Astrocyte of the hippocampus (primary cell): ENCODE measurements around the gene PJA1.

Experiments used
- DNase-seq: peaks from one replicate; pipeline ENCODE4 v3.0.0; 2011; ENCODE audit warnings: low read depth, low spot score

PJA1 gene

GRCh38 chrX:69170319-69170718 is 5.1 kb upstream of the PJA1 start:
- DNase-seq = no peak

- DNase-seq = peak; percentile 43
Observed at GRCh38 chrX:69163936-69164741, 1.1 kb downstream of the PJA1 start.

- DNase-seq = no peak
Observed at GRCh38 chrX:69162361-69162865, 2.8 kb downstream of the PJA1 start.

GRCh38 chrX:69161786-69162349 is 3.4 kb downstream of the PJA1 start:
- DNase-seq = no peak

- no peak for DNase-seq
Observed at GRCh38 chrX:69161371-69161770, 3.9 kb downstream of the PJA1 start.

GRCh38 chrX:69158166-69158980 is 6.9 kb downstream of the PJA1 start:
- peak; percentile 71 for DNase-seq

- DNase-seq = no peak
Observed at GRCh38 chrX:69156638-69157037, 8.6 kb downstream of the PJA1 start.

- DNase-seq = no peak
Observed at GRCh38 chrX:69155786-69156520, 9.3 kb downstream of the PJA1 start.

GRCh38 chrX:69154051-69154450 is 11.2 kb downstream of the PJA1 start:
- DNase-seq = no peak

- DNase-seq = no peak
Observed at GRCh38 chrX:69153060-69153730, 12.1 kb downstream of the PJA1 start.

- no peak for DNase-seq
Observed at GRCh38 chrX:69152417-69152841, 12.8 kb downstream of the PJA1 start.

GRCh38 chrX:69151866-69152284 is 13.4 kb downstream of the PJA1 start:
- no peak for DNase-seq

- DNase-seq = peak; percentile 25
Observed at GRCh38 chrX:69150281-69150960, 14.8 kb downstream of the PJA1 start.

GRCh38 chrX:69149466-69150280 is 15.6 kb downstream of the PJA1 start:
- DNase-seq = no peak

GRCh38 chrX:69148946-69149345 is 16.3 kb downstream of the PJA1 start:
- no peak for DNase-seq

GRCh38 chrX:69146739-69147138 is 18.5 kb downstream of the PJA1 start:
- DNase-seq = no peak

GRCh38 chrX:69145714-69146113 is 19.5 kb downstream of the PJA1 start:
- no peak for DNase-seq

- no peak for DNase-seq
Observed at GRCh38 chrX:69144838-69145680, 20.2 kb downstream of the PJA1 start.

GRCh38 chrX:69143530-69143929 is 21.7 kb downstream of the PJA1 start:
- no peak for DNase-seq
